SKM-1 (cell line): ENCODE measurements around the gene ILF2.
A peak's percentile ranks its signal among the peaks of the same experiment; 100 is the strongest.
"Not testable (repeated sequence)": the region's sequence is repeated elsewhere in the genome, so short reads cannot be mapped to it uniquely, and the experiment has no call there.

Source experiments
- DNase-seq: peaks from one replicate; lab custom pipeline; 2025; ENCODE audit not compliant: unreplicated experiment; lab: John Stamatoyannopoulos, UW

ILF2 gene

DNA sequence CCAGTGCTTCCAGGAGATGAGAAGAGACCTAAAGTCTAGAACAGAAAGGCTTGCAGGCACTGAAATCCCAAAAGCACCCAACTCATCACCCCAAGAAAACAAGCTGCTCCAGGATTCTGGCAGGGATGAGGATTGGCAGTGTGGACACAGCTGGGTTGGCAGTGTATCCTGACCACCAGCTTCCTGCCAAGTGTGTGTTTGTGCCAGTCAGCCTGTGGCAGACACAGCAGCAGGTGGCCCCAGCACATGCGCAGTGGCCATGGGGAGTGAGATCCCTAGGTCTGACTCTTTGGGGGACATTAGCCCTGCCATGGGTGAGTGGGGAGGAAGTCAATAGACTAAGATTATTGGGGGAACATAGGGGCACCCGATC lies 20.9 kb downstream of the ILF2 start:
- DNase-seq: no peak

DNA sequence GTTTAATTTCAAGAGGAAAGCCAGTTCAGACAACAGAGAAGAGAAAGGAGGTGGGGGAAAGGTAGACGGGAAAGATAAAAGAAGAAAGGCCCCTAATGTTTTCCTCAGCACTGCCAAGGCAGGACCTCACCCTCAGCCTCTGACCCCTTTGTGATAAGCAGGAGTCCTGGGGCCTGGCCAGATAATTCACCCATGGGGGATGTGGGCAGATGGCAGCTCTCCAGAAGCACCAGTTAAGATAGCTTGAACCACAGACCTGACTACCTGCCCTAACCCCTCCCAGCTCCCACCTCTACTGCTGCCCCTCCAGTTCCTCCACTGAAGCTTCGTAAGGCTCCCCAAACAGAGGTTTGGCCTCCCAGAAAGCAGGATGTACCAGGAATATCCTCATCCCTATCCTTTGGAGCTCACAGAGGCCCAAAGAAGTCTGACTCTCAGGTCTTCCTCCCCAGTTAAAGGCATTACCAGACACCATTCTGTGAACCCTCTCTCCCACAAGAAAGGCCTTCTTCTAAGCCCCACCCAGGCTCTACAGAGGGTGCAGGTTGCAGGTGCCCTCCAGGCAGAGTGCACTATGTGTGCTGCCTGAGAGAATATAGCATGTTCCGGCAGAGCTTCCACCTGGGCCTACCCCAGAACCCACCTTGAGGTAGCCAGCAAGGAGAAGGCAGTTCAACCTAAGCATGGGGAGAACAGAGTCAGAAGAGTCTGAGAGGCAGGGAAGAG lies 21.5 kb downstream of the ILF2 start:
- no peak for DNase-seq

DNA sequence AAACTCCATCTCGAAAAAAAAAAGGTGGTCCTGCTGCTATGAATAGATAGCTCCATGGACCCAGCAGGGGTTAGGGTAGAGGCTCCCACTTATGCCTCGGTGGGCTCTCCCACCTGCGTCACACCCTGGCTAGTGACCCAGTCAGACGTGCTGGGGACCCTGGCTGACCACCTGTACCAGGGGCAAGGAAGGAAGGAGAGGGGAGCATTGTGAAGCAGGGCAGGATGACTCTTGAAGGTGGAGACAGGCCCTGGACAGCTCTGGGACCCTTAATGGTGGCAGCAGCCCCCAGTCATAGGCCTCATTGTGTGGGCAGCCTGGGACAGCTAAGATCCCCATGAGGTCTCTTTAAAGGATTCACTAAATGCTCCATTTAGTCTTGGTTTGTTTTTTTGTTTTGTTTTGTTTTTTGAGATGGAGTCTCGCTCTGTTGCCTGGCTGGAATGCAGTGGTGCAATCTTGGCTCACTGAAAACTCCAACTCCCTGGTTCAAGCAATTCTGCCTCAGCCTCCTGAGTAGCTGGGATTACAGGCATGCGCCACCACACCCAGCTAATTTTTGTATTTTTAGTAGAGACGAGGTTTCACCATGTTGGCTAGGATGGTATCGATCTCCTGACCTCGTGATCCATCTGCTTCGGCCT lies 22.7 kb downstream of the ILF2 start:
- no peak for DNase-seq

GRCh38 chr1:153647346-153647714 lies 23.5 kb downstream of the ILF2 start:
- DNase-seq: no peak

GRCh38 chr1:153646672-153647345 lies 24.0 kb downstream of the ILF2 start:
- peak; percentile 36 for DNase-seq

- DNase-seq: no peak
Observed at GRCh38 chr1:153643816-153644215, 27.0 kb downstream of the ILF2 start.

GRCh38 chr1:153643100-153643499 lies 27.7 kb downstream of the ILF2 start:
- DNase-seq: no peak

- no peak for DNase-seq
Observed at GRCh38 chr1:153642161-153642560, 28.6 kb downstream of the ILF2 start.

DNA sequence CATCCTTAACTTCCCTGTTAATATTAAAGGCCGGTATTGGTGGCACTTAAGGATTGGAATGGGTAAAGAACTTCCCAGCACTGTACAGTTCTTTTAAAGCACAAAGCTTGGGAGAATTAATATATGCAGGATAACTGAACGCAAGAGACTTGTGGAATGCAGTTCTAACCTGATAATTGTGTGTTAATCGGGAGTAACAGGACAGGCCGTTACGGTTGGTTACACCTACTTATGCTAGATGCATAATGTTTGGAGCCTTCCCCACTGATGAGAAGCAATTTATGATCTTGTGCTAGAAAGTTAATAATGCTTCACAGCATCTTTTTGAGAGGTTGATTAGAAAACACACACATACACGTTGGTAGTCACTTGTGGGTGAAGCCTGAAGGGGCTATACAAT lies 29.9 kb downstream of the ILF2 start:
- no peak for DNase-seq

GRCh38 chr1:153640213-153640612 lies 30.6 kb downstream of the ILF2 start:
- DNase-seq: not testable (repeated sequence)

DNA sequence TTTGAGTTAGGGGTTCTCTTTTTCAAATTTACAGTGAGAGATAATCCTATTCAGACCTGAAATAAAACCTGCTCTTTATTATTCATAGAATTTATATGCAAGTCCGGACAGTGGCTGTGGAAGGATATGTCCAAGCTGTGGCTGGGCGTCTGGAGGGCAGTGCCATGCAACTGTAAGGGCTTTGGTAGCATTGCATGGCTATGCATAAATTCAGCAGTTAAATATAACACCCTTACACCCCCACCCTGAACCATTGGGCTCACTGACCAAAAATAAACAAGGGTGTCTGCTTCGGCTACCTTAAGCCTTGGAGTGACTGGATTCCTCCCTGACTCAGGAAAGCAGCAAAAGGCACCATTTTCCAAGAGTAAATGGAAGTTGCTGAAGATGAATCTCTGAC lies 31.5 kb downstream of the ILF2 start:
- DNase-seq: no peak

DNA sequence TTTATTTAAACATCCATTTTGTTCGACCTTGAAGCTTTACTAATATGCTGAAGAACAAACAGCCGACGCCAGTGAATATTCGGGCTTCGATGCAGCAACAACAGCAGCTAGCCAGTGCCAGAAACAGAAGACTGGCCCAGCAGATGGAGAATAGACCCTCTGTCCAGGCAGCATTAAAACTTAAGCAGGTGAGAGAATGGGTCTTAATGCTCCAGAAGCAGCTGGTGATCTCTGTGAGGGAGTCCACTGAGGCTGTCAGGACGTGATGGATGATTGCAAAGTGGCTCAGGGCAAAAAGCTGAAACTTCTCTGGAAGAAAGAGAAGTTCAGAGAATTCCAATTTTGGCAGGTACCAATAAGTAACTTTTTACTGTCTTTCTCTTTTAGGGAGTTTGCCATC lies 32.5 kb downstream of the ILF2 start:
- no peak for DNase-seq

DNA sequence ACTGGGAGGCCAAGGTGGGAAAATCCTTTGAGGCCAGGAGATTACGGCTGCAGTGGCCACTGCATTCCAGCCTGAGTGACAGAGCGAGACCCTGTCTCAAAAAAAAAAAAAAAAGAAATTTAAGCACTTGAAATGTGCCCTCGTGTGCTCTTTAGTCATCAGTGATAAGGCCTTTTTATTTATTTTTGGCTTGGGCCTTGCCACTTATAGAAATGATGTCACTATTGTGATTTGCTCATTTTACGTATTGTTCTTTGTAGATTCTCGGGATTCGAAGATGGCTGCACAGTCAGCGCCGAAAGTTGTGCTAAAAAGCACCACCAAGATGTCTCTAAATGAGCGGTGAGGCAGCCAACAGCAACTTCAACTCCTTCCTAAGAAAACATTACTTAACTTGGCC lies 34.5 kb downstream of the ILF2 start:
- DNase-seq: no peak

- DNase-seq: no peak
Observed at GRCh38 chr1:153635872-153636271, 34.9 kb downstream of the ILF2 start.

GRCh38 chr1:153633754-153634665 lies 36.8 kb downstream of the ILF2 start, which contains the start of gene CHTOP:
Gene CHTOP, plus strand, starts transcription at chr1:153634066. Its CDS starts 2,523 bp downstream, at chr1:153636589.
- peak; percentile 98 for DNase-seq

GRCh38 chr1:153633161-153633753 lies 37.5 kb downstream of the ILF2 start:
- no peak for DNase-seq

DNA sequence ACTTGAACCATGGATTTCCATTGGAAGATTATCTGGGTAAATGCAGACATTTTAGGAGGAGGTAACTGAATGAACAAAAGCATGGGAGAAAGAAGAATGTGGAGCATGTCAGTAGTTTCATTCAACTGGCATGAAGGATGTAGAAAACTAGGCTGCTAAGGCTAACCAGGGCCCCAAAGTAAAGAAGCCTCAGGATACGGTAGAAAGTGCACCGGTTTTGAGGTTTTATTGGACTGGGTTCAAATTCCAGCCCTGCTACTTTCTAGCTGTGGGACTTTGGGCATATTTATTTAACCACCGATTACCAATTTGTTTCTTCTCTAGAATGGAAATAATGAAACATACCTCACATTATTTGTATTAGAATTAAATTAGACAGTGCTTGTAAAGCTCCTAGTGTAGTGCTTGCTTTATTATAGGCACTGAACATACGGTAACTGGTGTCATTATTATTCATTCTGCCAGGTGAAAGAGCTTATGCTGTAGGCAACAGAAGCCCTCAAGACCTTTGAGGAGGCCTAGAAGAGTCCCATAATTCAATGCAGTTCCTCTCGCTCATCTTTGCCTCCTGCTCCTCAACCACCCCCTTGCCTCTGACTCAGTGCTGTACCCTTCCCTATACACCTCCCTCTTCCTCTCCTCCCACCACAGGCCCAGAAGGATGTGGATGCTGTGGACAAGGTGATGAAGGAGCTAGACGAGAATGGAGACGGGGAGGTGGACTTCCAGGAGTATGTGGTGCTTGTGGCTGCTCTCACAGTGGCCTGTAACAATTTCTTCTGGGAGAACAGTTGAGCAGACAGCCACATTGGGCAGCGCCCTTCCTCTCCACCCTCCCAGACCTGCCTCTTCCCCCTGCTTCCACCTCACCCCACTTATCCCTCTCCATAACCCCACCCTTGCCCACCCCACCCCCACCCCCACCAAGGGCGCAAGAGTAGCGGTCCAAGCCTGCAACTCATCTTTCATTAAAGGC lies 39.5 kb downstream of the ILF2 start:
- no peak for DNase-seq

- DNase-seq: no peak
Observed at GRCh38 chr1:153630384-153630783, 40.4 kb downstream of the ILF2 start.

GRCh38 chr1:153629971-153630370 lies 40.8 kb downstream of the ILF2 start:
- DNase-seq: no peak

GRCh38 chr1:153629343-153629665 lies 41.5 kb downstream of the ILF2 start:
- DNase-seq: no peak
